Middle frontal gyrus (tissue), 1 donor: Measurements from ENCODE around the gene ITGAL.
"Not testable (repeated sequence)": the region's sequence is repeated elsewhere in the genome, so short reads cannot be mapped to it uniquely, and the experiment has no call there.

Experiments
- DNase-seq: peaks from one replicate; pipeline ENCODE4 v3.0.0-alpha.2; 2015; ENCODE audit warnings: low spot score; ENCODE audit errors: extremely low spot score

Gene ITGAL

DNA sequence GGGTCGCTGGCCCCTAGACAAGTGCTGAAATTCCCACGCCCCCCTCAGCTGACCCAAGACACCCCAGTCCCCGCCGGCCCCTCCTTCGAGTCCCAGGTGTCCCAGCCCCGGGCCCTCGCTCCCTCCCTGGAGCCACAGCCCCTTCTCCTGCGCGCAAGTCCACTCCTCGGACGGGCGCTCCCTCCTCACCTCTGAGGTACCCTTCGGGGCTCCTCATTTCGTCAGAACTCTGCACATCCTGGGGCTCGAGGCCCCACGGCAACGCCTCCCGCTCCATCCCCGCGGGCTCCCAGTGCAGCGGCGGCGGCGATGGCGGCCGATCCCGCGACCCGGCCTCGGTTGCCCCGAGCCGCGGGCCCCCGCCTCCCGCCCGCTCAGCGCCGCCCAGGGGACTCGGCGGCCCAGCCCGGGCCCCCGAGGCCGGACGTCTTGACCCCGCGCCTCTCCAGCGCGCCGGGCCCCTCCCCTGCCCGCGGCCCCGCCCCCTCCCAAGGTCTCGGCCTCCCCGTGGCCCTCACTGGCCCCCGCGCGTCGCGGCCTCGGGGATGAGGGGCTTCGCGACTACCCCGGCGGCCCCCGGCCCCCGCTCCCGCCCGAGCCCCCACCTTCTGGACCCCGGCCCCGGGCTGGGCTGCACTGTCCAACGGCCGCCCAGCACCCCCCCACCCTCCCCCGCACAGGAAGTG is 53.7 kb downstream of the ITGAL start, which contains the start of gene ZNF768:
TSS of gene ZNF768 (minus strand) at position 430 of the 686 bp plus-strand sequence. CDS start at position 277, 153 bp downstream.
- DNase-seq = no peak

DNA sequence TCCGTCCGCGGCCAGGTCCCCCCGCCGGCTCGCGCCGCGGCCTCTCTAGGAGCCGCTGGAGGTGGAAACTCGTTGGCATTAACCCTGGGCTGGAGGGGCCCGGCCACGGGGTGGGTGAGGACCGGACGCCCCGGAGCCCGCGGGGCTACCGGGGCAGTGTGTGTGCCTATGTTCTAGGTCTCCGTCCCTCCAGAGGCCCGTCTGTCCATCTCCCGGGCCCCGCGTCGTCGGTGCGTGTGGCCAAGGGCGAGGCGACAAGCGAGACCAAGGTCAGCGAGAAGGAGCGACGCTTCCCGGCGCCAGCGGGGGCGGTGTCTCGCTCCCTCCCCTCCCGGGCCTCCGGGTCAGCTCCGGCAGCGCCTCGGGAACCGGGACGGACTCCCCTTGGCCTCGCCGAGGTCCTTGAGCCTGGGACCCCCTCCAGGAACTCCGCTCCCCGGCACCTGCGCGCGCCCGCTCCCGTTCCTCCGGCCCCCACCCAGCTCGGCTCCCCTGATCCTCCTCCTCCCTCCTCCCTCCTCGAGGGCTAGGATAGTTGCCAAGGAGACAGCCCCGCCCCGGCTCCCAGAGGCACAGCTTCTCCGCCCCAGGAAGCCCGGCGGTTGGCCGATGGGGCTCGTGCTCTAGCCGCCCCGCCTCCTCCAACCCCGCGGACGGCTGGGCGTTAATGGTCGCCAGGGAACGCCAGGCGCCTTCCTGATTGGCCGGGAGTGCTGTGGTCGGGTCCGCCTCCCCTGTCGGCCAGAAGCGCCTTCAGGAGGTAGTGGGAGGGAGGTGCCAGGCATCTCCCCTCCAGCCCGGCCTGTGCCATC is 54.5 kb downstream of the ITGAL start:
- peak; percentile 95 for DNase-seq

DNA sequence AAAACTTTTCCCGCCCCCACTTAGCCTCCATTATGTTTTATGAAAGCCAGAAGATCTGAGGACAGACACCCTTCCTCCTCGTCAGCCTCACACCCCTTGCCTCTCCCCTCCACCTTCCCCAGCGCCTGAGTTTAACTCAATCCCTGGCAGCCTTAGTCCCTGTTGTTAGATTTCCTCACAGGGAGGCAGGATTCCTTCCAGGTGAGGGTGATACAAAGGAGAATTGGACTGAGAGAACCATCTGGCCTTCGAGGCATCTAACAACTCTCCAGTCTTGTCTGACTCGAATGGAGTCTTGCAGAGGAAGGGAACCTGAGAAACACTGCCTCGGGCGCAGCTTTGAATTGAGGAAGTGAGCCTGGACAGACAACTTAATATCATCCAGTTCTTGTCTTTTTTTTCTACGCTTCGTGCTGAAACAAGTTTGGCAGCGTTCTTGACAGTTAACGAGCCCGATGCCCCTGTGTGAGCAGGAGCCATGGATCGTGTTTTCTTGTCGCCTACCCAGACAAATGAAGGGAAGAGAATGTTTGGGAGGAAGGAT is 55.2 kb downstream of the ITGAL start:
- no peak for DNase-seq

DNA sequence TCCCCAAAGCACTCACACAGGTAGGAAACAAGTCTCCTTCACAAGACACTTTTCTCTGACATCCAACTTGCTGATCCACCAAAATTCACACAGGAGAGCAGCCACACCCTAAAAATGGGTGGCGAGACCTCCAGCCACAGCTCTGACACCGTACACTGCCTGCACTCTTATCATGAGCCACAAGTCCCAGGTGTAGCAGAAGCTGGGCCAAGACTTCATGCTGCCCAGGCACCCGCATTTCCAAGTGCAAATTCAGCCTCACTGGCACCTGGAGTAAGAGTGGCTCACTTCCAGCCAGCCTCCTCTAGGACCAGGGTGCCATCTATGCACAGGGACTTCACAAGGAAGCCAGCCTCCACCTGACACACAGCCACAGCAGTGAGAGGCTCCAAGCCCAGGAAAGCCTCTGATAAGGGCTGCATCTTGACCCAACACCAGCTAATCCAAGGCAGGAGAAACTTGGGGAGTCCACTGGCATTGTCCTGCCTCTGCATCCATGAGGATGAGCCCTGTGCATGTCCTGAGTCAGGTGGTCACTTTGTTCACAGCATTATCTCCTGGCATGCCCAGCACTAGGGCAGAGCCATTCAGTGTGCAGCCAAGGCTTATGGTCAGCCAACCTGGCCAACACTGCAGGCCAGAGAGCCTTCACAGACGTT is 56.4 kb downstream of the ITGAL start:
- DNase-seq = no peak

DNA sequence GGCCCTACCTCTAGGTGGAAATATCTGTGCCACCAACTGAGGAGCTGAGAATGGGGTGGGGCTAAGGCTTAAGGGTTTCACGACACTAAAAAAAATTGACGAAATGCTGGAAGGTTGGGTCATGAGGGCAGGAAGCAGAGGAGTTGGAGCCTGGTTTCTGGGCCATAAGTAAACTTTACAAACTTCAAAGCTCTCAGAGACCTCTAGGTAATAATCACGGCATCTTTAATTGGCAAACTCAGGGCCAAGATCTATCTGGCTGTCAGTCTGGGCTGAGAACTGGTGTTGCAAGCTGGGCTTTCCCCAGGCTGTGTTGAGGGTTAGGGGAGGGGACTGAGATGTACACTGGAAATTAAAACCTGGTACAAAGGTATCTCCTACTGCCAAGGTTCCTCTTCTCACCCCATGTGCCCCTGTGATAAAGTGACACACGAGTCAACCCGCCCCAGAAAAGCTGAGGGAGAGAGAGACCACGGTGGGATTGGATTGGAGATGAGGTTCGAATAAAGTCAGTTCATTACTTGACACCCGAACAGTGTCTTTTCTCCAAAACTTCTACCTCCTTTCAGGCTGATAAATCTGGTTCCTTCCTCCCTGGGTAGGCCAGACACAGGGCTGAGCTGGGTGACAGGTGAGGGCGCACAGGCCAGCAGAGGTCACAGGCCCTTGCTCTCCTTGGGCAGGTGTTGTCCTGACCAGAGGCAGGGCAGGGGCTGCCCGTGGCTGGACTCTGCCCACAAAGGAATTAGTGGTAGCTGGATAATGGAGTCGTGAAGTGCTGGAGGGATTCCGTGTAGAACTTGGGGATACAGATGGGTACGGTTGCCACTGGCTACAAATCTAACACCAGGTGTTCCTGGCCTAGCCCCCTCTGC is 57.9 kb downstream of the ITGAL start:
- no peak for DNase-seq

DNA sequence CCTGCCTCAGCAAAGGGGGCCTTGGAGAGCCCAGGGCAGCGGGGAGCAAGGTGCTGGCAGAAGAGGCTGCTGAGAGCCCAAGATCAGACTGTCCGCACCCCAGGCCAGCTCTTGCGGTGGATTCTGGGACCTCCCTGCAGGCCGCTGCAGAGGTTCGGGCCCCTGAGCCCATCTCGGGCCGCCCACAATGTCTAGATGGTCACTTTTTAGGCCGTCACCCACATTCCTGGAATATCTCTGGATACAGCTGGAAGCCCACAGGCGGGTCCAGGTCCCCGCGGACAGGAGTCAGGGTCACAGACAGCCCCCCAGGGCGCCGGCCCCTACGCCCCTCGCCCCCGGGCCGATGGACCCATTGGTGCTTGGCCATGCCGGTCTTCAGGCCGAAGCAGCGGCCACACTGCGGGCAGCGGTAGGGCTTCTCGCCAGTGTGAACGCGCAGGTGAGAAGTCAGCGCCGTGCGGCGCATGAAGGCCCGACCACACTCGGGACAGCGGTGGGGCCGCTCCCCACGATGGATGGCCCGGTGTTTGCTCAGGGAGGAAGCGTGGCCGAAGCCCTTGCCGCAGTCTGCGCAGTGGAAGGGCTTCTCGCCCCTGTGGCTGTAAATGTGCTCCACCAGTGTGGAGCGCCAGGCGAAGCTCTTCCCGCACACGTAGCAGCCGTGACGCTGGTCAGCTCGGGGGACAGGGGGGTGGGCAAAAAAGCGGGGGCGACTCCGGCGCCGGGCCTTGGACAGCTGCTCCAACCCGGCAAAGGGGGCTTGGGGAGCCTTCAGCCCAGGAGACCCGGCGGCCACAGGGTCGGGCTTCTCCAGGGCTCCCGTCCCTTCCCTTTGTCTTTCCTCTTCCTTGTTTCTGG is 60.0 kb downstream of the ITGAL start:
- DNase-seq = no peak

DNA sequence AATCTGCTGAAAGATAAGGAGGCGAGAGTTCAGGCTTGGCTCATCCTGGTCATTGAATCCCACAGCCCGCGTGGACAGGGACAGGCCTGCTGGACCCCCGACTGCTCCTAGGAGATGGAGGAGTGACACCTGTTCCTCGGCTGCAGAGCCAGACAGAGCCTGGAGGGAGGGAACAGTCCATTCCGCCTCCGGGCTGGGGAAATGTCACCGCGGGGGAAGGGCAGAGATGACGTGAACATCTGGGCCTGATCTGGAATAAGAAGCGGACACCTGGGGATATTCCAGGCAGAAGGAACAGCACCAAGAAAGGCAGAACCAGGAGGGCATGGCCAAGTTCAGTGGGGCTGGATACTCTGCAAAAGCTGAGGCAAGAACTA is 60.6 kb downstream of the ITGAL start:
- DNase-seq = no peak

DNA sequence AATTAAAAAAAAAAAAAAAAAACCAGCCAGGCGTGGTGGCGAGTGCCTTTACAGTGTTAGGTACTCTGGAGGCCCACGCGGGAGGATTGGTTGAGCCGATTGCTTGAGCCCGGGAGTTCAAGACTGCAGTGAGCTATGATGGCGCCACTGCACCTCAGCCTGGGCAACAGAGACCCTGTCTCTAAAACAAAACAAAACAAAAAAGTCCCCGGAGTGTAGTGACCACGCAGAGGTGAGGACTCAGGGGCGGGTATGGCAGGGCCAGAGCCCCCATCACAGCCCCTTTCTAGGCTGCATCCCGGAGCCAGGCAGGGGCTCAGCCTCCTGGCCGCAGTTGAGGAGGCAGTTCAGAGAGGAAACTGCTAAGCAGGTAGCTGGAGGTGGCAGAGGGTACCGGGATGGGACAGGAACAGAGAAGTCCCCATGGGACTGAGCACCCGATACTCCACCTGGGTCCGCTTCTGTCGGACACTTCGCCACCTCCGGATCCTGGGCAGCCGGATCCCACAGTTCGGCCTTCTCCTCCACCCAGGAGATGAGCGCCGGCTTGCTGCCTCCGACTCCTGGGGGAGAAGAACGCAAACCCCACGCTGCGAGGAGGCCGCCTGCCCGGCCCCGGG is 61.3 kb downstream of the ITGAL start:
- DNase-seq = no peak

DNA sequence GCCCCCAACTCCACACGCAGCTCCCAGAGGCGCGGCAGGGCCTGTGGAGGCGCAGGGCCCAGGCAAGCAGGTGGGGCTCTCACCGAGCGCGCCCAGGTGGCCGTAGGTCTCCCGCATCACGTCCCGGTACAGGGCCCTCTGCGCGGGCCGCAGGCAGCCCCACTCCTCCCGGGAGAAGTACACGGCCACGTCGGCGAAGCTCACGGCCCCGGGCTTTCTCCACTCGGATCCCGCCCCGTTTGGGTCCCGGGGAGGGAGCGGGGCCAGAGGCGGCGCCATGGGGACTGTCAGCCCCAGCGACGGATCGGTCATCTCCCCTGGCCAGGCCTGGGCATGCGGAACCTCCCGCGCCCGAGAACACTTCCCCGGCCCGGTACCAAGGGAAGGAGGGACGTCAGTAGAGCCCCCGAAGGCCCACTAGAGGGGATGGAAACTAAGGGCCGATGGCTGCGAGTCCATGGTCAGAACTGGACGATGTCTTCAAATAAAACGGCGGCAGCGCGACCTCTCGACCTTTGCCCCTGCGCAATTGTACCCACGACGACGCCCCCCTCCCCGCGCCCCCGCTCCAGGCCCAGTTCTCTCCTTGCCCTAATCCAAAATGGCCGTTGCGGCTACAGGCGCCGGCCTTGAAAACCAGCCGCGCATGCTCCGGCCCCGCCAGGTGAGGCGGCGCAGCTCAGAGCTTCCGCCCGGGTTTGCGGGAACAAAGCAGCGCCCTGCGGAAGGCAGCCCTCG is 62.0 kb downstream of the ITGAL start, which contains the start of gene ZNF747:
TSS of gene ZNF747 (minus strand) at position 491 of the 738 bp plus-strand sequence. CDS start at position 312, 179 bp downstream.
- DNase-seq = peak; percentile 91

DNA sequence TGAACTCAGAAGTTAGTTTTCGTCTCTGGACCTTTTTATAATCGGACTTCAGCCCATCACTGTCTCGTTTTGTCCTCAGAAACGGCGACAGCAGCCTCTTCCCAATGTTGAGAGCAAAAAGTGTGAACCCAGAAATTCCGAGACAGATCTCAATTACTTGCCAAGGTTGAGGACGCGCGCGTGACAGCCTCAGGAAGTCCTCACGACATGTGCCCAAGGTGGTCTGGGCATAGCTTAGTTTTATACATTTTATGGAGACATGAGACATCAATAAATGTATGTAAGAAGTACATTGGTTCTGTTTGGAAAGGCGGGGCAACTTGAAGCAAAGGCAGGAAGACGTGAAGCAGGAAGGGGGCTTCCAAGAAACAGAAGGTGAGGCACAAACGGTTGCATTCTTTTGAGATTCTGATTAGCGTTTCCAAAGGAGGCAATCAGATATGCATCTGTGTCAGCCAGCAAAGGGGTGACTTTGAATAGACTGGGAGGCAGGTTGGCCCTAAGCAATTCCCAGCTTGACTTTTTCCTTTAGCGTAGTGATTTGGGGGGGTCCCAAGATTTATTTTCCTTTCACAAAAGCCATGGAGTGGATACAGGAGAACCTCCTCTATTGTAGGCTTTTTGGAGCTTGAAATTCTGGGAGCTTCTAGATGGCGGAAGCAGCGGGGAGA is 62.7 kb downstream of the ITGAL start:
- DNase-seq = no peak

DNA sequence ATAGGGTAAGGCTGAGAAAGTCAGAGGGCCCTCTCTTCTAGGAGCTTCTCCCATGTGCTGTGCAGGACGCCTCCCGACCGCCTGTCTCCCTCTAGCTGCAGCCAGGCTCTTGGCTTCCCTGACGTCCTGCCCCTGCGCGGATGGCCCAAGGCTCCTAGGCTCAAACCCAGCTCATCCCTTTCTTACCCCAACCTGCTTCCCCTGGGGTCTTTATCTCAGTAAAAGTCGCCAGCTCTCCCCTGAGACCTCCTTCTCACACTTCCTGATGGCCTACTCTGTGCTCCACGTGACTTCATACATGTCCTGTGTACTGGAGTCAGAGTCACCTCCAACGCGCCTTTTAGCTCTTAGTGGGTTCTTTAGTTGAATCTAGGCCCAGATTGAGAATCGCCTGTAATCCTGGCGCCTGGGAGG is 63.2 kb downstream of the ITGAL start:
- DNase-seq = no peak

DNA sequence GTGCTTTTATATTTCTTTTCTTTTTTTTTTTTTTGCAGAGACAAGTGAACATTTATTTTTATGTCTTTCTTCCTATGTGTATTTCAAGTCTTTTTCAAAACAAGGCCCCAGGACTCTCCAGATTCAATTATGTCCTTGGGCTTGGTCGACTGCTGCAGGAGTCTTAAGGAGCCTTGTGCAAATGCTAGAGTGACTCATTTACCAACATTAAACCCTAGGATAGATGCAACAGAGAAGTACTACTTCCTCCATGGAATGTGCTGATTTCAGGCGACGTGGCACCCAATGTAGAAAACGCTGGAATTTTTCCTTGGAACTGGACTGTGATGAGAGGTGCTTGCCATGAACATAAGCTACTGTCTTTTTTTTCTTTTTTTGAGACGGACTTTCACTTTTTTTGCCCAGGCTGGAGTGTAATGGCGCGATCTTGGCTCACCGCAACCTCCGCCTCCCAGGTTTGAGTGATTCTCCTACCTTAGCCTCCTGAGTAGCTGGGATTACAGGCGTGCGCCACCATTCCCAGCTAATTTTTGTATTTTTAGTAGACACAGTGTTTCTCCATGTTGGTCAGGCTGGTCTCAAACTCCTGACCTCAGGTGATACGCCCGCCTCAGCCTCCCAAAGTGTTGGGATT is 64.0 kb downstream of the ITGAL start:
- not testable (repeated sequence) for DNase-seq

DNA sequence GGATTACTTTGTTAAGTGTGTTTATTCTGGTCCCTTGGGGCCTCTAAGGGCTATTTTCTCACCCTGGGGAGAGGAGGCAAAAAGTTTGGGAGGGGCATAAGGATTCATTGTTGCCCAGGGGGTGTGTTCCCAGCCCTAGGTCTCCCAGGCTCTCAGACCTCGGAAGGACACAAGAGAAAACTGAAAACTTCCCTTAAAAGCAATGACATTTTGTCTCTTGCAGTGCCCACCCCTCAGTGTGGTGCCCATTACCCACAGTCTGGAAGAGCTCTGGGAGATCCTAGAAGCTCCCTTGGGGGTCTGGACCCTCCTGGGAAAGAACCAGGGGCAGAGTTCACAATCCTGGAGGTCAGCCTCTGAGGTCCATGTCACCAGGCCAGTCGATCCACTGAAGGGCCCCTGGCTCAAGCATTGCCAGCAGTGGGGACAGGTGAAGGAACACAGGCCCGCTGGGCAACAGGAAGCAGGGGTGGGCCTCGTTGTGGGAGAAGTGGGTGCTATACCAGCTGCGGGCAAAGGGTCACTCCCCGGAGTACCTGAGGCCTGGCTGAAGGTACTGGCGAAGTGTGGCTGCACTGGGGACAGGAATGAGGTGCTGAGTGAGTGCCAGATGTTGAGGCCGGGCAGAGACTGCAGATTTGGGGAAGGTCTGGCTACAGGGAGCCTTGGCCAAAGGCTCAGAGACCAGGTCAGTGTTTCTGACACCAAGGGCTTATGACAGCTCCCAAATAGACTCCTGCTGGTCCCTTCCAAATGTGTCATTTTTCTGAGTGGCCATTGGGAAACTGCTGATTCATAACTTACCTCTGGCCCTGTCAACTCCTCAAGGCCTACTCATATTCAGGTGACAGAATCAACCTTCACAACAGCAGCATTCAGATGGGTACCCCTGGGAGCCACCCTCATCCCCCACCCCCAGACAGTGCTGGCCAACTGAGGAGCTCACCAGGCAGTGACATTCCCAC is 66.7 kb downstream of the ITGAL start:
- no peak for DNase-seq

DNA sequence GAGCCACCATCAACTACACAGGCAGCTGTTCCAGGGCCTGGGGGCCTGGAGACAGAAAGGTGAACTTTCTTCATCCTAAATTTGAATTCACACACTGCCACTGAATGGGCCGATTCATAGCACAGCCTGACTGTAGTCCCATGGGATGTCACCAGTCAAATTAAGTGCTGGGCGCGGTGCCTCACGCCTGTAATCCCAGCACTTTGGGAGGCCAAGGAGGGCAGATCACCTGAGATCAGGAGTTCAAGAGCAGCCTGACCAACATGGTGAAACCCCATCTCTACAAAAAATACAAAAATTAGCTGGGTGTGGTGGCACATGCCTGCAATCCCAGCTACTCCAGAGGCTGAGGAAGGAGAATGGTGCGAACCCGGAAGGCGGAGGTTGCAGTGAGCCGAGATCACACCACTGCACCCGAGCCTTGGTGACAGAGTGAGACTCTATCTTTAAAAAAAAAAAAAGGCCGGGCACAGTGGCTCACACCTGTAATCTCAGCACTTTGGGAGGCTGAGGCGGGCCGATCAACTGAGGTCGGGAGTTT is 67.5 kb downstream of the ITGAL start:
- DNase-seq = not testable (repeated sequence)

DNA sequence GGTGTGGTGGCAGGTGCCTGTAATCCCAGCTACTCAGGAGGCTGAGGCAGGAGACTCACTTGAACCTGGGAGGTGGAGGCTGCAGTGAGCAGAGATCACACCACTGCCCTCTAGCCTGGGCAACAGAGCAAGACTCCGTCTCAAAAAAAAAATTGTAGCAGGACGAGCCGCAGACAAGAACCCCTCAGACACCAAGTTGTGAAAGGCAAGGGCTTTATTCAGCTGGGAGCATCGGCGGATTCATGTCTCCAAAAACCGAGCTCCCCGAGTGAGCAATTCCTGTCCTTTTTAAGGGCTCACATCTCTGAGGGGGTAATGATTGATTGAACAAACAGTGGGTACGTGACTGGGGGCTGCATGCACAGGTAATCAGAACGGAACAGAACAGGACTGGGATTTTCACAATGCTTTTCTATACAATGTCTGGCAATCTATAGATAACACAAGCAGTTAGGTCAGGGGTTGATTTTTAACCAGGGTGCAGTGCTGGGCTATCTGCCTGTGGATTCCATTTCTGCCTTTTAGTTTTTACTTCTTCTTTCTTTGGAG is 68.4 kb downstream of the ITGAL start:
- not testable (repeated sequence) for DNase-seq
